Spleen (tissue), 11 donors: ENCODE measurements around the gene BRAT1. TPM values are rescaled to one million over a fixed set of nuclear protein-coding genes. Genes with fewer than 3 reads are reported as not detected.
"Not testable (repeated sequence)": the region's sequence is repeated elsewhere in the genome, so short reads cannot be mapped to it uniquely, and the experiment has no call there.

Experiments
- DNase-seq: peaks from one replicate; pipeline ENCODE4 v3.0.0-alpha.2; 2020
- H3K27ac ChIP-seq, 8 donors: fragments of 200-600 bp; sonication (generic) in 7 of 8; 1 replicate in 4 of 8; 2 replicates in 4 of 8; pipeline versions ENCODE4 v1.5.0 to v1.8.0; 2016 to 2021; ENCODE audit warnings: inconsistent platforms in 4 of 8, mild to moderate bottlenecking in 4 of 8, moderate library complexity in 1 of 8
- H3K27me3 ChIP-seq, 7 donors: fragments of 200-600 bp; sonication (generic) in 6 of 7; replicated peaks in 1 of 7; 1 replicate in 4 of 7; 2 replicates in 3 of 7; pipeline versions ENCODE4 v1.5.0 to v1.8.0; 2016 to 2021; ENCODE audit warnings: inconsistent platforms in 3 of 7, mild to moderate bottlenecking in 1 of 7
- H3K36me3 ChIP-seq, 6 donors: fragments of 200-600 bp; sonication (generic) in 5 of 6; 1 replicate in 4 of 6; 2 replicates in 2 of 6; pipeline versions ENCODE4 v1.5.0 to v1.8.0; 2016 to 2021; ENCODE audit warnings: inconsistent platforms in 2 of 6
- H3K4me1 ChIP-seq, 6 donors: fragments of 200-600 bp; sonication (generic) in 5 of 6; 1 replicate in 3 of 6; 2 replicates in 3 of 6; pipeline versions ENCODE4 v1.5.0 to v1.8.0; 2016 to 2021; ENCODE audit warnings: inconsistent platforms in 3 of 6
- H3K4me3 ChIP-seq, 8 donors: fragments of 200-600 bp; sonication (generic) in 7 of 8; 1 replicate in 4 of 8; 2 replicates in 4 of 8; pipeline versions ENCODE4 v1.5.0 to v1.8.0; 2016 to 2021; ENCODE audit warnings: inconsistent platforms in 4 of 8, mild to moderate bottlenecking in 4 of 8, moderate library complexity in 2 of 8
- H3K9me3 ChIP-seq, 8 donors: fragments of 200-600 bp; sonication (generic) in 7 of 8; 1 replicate in 4 of 8; 2 replicates in 4 of 8; pipeline versions ENCODE4 v1.5.0 to v1.8.0; 2016 to 2021; ENCODE audit warnings: inconsistent platforms in 4 of 8
- POLR2A ChIP-seq, 3 donors: fragments of 450-650 bp; IDR thresholded peaks; one replicate each; pipeline ENCODE4 v1.5.1; 2017; ENCODE audit warnings: antibody characterized with exemption in 3 of 3, mild to moderate bottlenecking in 1 of 3
- POLR2AphosphoS5 ChIP-seq, 3 donors: sonication (generic); formaldehyde crosslinking; IDR thresholded peaks; one replicate each; pipeline ENCODE4 v1.5.1; 2017; ENCODE audit warnings: antibody characterized with exemption in 3 of 3
- WGBS, 5 donors: extraction: QIAGEN DNeasy Blood & Tissue Kit in 3 of 5; methylation state at CpG; one replicate each; pipeline versions ENCODE4 v1.1.5 to v1.1.7; 2013 to 2018; 5-methylcytosine and 5-hydroxymethylcytosine counted together
- intact Hi-C: fragments of 100-400 bp; cut with DNase I; formaldehyde crosslinking; loops from one replicate; pipeline ENCODE4 v1.15.0; 2023; ENCODE audit warnings: low total_unique reads
- polyA plus RNA-seq, 3 donors: library from polyadenylated mRNA; stranded (reverse); fragments of 200-250 nt; gene quantifications; one replicate each; pipeline ENCODE4 v1.2.1, GENCODE V29; 2013
- total RNA-seq, 7 donors: library from RNA; depleted of rRNA in 3 of 7; stranded (reverse); fragments of >200 nt in 3 of 7; fragmentation: NEBNext Ultra II Directional in 4 of 7; extraction: Animal tissue kit (Norgen Biotek cat#: 25700) in 4 of 7; gene quantifications; one replicate each; pipeline versions ENCODE4 v1.1.0 to v1.2.1, GENCODE V29; 2016 to 2021
- TF ChIP-seq, protein P1 (sequence below), 11 experiments: fragments of 200-600 bp in 7 of 11; fragments of 450-650 bp in 4 of 11; sonication (generic) in 4 of 11; IDR thresholded peaks in 8 of 11; conservative IDR thresholded peaks in 3 of 11; 1 replicate in 7 of 11; 2 replicates in 4 of 11; pipeline versions ENCODE4 v1.4.0 to v1.8.0; 2016 to 2021; ENCODE audit warnings: antibody characterized with exemption in 11 of 11, inconsistent platforms in 4 of 11, mild to moderate bottlenecking in 1 of 11
- donor health status: healthy with polysubstance abuse.
- donor health status: DM: no; HTN: no; CAD: no; lungs with moderate emphysema.
- donor health status: DM: no; HTN: no; CAD: no.
- donor health status: Bipolar disorder and iron deficiency.
- donor health status: healthy.
- donor health status: DM: no; HTN: no; CAD: no.
- donor health status: DM: yes; HTN: yes; CAD: no.

Gene BRAT1
- total and polyA plus RNA-seq, 10 donors: 25.3 to 50.9 (median 33.4) TPM

DNA sequence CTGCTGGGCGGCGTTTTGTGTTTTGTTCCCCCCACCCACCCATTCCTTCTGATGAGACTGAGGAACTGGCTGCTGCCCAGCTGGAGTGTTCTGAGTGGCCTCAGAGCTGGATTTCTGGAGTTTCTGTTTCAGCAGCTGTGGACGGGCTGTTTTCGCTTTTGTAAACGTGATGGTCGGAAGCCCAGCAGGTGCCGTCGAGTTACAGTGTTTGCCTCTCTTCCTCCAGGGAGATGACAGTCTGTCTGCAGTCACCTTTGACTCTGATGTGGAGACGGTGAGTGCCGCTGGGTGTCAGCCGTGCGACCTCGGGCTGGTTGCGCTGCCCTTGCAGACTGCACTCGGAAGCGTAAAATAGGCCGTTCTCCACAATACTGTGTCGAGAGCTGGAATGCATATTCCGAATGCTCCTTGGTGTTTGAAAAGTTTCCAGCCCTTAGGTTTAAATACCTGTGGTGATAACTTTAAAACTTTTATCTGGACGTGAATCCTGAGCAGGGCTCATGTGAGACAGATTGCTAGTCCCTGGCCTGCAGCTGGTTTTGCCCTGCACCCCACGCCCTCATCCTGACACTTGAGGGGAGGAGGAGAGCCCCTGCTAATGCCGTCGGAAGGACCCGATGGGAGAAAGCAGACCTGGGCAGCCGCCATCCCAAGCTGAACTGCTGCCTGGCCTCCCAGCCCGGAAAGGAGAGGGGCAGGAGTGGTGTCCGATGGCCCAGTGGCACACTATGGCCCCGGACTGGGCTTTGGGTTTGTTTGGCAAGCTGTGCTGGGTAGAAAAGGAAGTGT lies 11.8 kb upstream of the BRAT1 start:
- TF ChIP-seq, protein P1, sequence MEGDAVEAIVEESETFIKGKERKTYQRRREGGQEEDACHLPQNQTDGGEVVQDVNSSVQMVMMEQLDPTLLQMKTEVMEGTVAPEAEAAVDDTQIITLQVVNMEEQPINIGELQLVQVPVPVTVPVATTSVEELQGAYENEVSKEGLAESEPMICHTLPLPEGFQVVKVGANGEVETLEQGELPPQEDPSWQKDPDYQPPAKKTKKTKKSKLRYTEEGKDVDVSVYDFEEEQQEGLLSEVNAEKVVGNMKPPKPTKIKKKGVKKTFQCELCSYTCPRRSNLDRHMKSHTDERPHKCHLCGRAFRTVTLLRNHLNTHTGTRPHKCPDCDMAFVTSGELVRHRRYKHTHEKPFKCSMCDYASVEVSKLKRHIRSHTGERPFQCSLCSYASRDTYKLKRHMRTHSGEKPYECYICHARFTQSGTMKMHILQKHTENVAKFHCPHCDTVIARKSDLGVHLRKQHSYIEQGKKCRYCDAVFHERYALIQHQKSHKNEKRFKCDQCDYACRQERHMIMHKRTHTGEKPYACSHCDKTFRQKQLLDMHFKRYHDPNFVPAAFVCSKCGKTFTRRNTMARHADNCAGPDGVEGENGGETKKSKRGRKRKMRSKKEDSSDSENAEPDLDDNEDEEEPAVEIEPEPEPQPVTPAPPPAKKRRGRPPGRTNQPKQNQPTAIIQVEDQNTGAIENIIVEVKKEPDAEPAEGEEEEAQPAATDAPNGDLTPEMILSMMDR (IDR thresholded peaks at IDR 0.05 in 8 of 11, conservative IDR thresholded peaks at IDR 0.05 in 3 of 11): peak in 1 of 11 experiments; percentile 3
- peak in 1 of 3 donors; percentile 38 for TF ChIP-seq POLR2AphosphoS5 (IDR thresholded peaks at IDR 0.05)
- TF ChIP-seq POLR2A (IDR thresholded peaks at IDR 0.05): no peak
- peaks cover 0 to 39% (median 19%) of the 10 kb centered on the region in 6 donors for H3K4me1 ChIP-seq
- H3K36me3 ChIP-seq: peaks cover 0 to 13% (median under 1%) of the 10 kb centered on the region in 6 donors
- peak; percentile 80 for DNase-seq
- no peaks in the 10 kb centered on the region for H3K9me3 ChIP-seq
- no peaks in the 10 kb centered on the region for H3K27me3 ChIP-seq
- peak overlapping the region in 2 of 8 donors; percentile 26 to 37 for H3K27ac ChIP-seq
- WGBS, 5 donors: 65 to 82% (median 78%) methylated on average over 28 of the region's 28 CpGs
- intact Hi-C loops: no loop called here
- peak overlapping the region in 1 of 8 donors; percentile 9 for H3K4me3 ChIP-seq

- intact Hi-C loops: no loop called here
- H3K9me3 ChIP-seq: no peaks in the 10 kb centered on the region
- H3K4me3 ChIP-seq: peak overlapping the region in 1 of 8 donors; percentile 9
- H3K27ac ChIP-seq: peak overlapping the region in 2 of 8 donors; percentile 26 to 37
- H3K27me3 ChIP-seq: no peaks in the 10 kb centered on the region
- peak; percentile 29 for DNase-seq
- H3K4me1 ChIP-seq: peaks cover 0 to 45% (median 19%) of the 10 kb centered on the region in 6 donors
- peaks cover 0 to 6% (median 0%) of the 10 kb centered on the region in 6 donors for H3K36me3 ChIP-seq
- whole genome bisulfite sequencing, 5 donors: 68 to 81% (median 75%) methylated on average over 8 of the region's 8 CpGs
- TF ChIP-seq POLR2AphosphoS5 (IDR thresholded peaks at IDR 0.05) (no peak), POLR2A (IDR thresholded peaks at IDR 0.05) (no peak)
- TF ChIP-seq, protein P1 (IDR thresholded peaks at IDR 0.05 in 8 of 11, conservative IDR thresholded peaks at IDR 0.05 in 3 of 11): no peak
These were observed 11.1 kb upstream of the BRAT1 start for GRCh38 chr7:2566348-2566889.

GRCh38 chr7:2564970-2565540 lies 9.7 kb upstream of the BRAT1 start:
- Histone ChIP-seq H3K27me3 (no peaks in the 10 kb centered on the region), H3K4me3 (no peak overlapping the region), H3K36me3 (peaks cover 0 to 5% (median 0%) of the 10 kb centered on the region in 6 donors), H3K9me3 (no peaks in the 10 kb centered on the region), H3K4me1 (peaks cover 0 to 57% (median 24%) of the 10 kb centered on the region in 6 donors), H3K27ac (no peak overlapping the region)
- DNase-seq: peak; percentile 50
- no peak for TF ChIP-seq POLR2A (IDR thresholded peaks at IDR 0.05)
- 75 to 92% (median 83%) methylated on average over 12 of the region's 12 CpGs for WGBS, 5 donors
- intact Hi-C loops: no loop called here

DNA sequence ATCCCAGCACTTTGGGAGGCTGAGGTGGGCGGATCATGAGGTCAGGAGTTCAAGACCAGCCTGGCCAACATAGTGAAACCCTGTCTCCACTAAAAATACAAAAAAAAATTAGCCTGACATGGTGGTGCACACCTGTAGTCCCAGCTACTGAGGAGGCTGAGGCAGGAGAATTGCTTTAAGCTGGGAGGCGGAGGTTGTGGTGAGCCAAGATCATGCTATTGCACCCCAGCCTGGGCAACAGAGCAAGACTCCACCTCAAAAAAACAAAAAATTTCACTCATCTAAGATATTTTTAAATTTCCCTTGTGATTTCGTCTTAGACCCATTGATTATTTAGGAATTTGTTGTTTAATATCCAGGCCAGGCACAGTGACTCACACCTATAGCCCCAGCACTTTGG lies 8.6 kb upstream of the BRAT1 start:
- H3K9me3 ChIP-seq, H3K27me3 ChIP-seq, H3K36me3 ChIP-seq, H3K27ac ChIP-seq, DNase-seq, H3K4me3 ChIP-seq, intact Hi-C loops: not testable (repeated sequence)
- peaks cover 0 to 61% (median 30%) of the 10 kb centered on the region in 6 donors for H3K4me1 ChIP-seq
- WGBS, 5 donors: 91 to 97% (median 96%) methylated on average over 3 of the region's 3 CpGs
